HAP-1 (cell line): Measurements from ENCODE around the gene CACNA2D2.
A peak's percentile ranks its signal among the peaks of the same experiment; 100 is the strongest.

Source experiments
- DNase-seq, 2 experiments: peaks; one replicate each; pipeline ENCODE4 v3.0.0-alpha.2; 2016 to 2020; ENCODE audit warnings: low spot score in 2 of 2
- H3K27me3 ChIP-seq: fragments of 250-450 bp; sonication (Bioruptor Pico); 2 replicates; pipeline ENCODE4 v1.5.1; 2020; ENCODE audit warnings: low read depth, mild to moderate bottlenecking, moderate library complexity
- H3K36me3 ChIP-seq: fragments of 250-450 bp; sonication (Bioruptor Pico); replicated peaks from 2 replicates; pipeline ENCODE4 v1.5.1; 2020; ENCODE audit warnings: mild to moderate bottlenecking
- H3K4me1 ChIP-seq: fragments of 250-450 bp; sonication (Bioruptor Pico); 2 replicates; pipeline ENCODE4 v1.5.1; 2020; ENCODE audit warnings: mild to moderate bottlenecking
- H3K4me3 ChIP-seq: fragments of 250-450 bp; sonication (Bioruptor Pico); 2 replicates; pipeline ENCODE4 v1.5.1; 2020; ENCODE audit warnings: mild to moderate bottlenecking, moderate library complexity
- H3K9me3 ChIP-seq: fragments of 250-450 bp; sonication (Bioruptor Pico); 2 replicates; pipeline ENCODE4 v1.5.1; 2020; ENCODE audit warnings: mild to moderate bottlenecking, moderate library complexity
- in situ Hi-C: fragments of 300-500 bp; cut with MboI; formaldehyde crosslinking; loops from 3 replicates; pipeline ENCODE4 v1.14.3; 2020; ENCODE audit warnings: low sequenced_read_pairs, inconsistent platforms, mixed read lengths

The CACNA2D2 gene

GRCh38 chr3:50355829-50356552 lies 147.4 kb downstream of the CACNA2D2 start:
- Histone ChIP-seq H3K4me1 (peaks cover 23% of the 10 kb centered on the region), H3K27me3 (no peaks in the 10 kb centered on the region), H3K9me3 (no peaks in the 10 kb centered on the region), H3K36me3 (peaks cover 59% of the 10 kb centered on the region), H3K4me3 (peak overlapping the region; percentile 4; the same call in 1 of the 2 replicates)
- no peak for DNase-seq
- in situ Hi-C loops: loop anchor here (10.0 kb wide), 1 partner anchor 1029 kb away; the partner anchor contains the start of gene MANF

- H3K4me1 ChIP-seq: peaks cover 28% of the 10 kb centered on the region
- DNase-seq: no peak
- no peaks in the 10 kb centered on the region for H3K9me3 ChIP-seq
- in situ Hi-C loops: loop anchor here (10.0 kb wide), 1 partner anchor 1030 kb away; the partner anchor contains the start of gene MANF
- no peaks in the 10 kb centered on the region for H3K27me3 ChIP-seq
- H3K36me3 ChIP-seq: peaks cover 59% of the 10 kb centered on the region
- no peak overlapping the region for H3K4me3 ChIP-seq
Measured at GRCh38 chr3:50354850-50355249, 148.6 kb downstream of the CACNA2D2 start.

- H3K27me3 ChIP-seq: no peaks in the 10 kb centered on the region
- no peak overlapping the region for H3K4me3 ChIP-seq
- peaks cover 28% of the 10 kb centered on the region for H3K4me1 ChIP-seq
- no peak for DNase-seq
- in situ Hi-C loops: loop anchor here (10.0 kb wide), 1 partner anchor 1031 kb away; the partner anchor contains the start of gene MANF
- H3K9me3 ChIP-seq: no peaks in the 10 kb centered on the region
- peaks cover 59% of the 10 kb centered on the region for H3K36me3 ChIP-seq
Measured at GRCh38 chr3:50354186-50354764, 149.2 kb downstream of the CACNA2D2 start.

GRCh38 chr3:50353245-50354004 lies 150.0 kb downstream of the CACNA2D2 start:
- in situ Hi-C loops: loop anchor here (10.0 kb wide), 1 partner anchor 1031 kb away; the partner anchor contains the start of gene MANF
- Histone ChIP-seq H3K4me1 (peaks cover 28% of the 10 kb centered on the region), H3K4me3 (no peak overlapping the region), H3K27me3 (no peaks in the 10 kb centered on the region), H3K9me3 (no peaks in the 10 kb centered on the region), H3K36me3 (peaks cover 61% of the 10 kb centered on the region)
- DNase-seq: no peak

GRCh38 chr3:50352781-50353180 lies 150.7 kb downstream of the CACNA2D2 start:
- H3K27me3 ChIP-seq: no peaks in the 10 kb centered on the region
- H3K4me3 ChIP-seq: no peak overlapping the region
- H3K36me3 ChIP-seq: peaks cover 61% of the 10 kb centered on the region
- DNase-seq: peak in 1 of 2 experiments; percentile 22
- no peaks in the 10 kb centered on the region for H3K9me3 ChIP-seq
- in situ Hi-C loops: loop anchor here (10.0 kb wide), 1 partner anchor 1032 kb away; the partner anchor contains the start of gene MANF
- peaks cover 26% of the 10 kb centered on the region for H3K4me1 ChIP-seq

GRCh38 chr3:50351323-50351697 lies 152.1 kb downstream of the CACNA2D2 start:
- no peak for DNase-seq
- peaks cover 50% of the 10 kb centered on the region for H3K36me3 ChIP-seq
- H3K4me3 ChIP-seq: peak overlapping the region; percentile 90
- in situ Hi-C loops: loop anchor here (10.0 kb wide), 1 partner anchor 1033 kb away; the partner anchor contains the start of gene MANF
- H3K27me3 ChIP-seq: no peaks in the 10 kb centered on the region
- H3K4me1 ChIP-seq: peaks cover 12% of the 10 kb centered on the region
- no peaks in the 10 kb centered on the region for H3K9me3 ChIP-seq

GRCh38 chr3:50350527-50351322 lies 152.7 kb downstream of the CACNA2D2 start, which contains the start of the genes CYB561D2 and NPRL2:
Gene CYB561D2, plus strand, starts transcription at chr3:50350862. Its CDS starts 572 bp downstream, at chr3:50351434.
Gene NPRL2, minus strand, starts transcription at chr3:50350775. Its CDS starts 123 bp downstream, at chr3:50350652.
- peak within 1 kb of the TSS; percentile 90 for H3K4me3 ChIP-seq
- no peaks in the 10 kb centered on the region for H3K27me3 ChIP-seq
- in situ Hi-C loops: loop anchor here (10.0 kb wide), 1 partner anchor 1034 kb away; the partner anchor contains the start of gene MANF
- peaks cover 9% of the 10 kb centered on the region for H3K4me1 ChIP-seq
- H3K9me3 ChIP-seq: no peaks in the 10 kb centered on the region
- DNase-seq: peak; percentile 89 to 99
- H3K36me3 ChIP-seq: peaks cover 45% of the 10 kb centered on the region

GRCh38 chr3:50350213-50350526 lies 153.3 kb downstream of the CACNA2D2 start:
- no peaks in the 10 kb centered on the region for H3K27me3 ChIP-seq
- H3K9me3 ChIP-seq: no peaks in the 10 kb centered on the region
- no peak for DNase-seq
- H3K36me3 ChIP-seq: peaks cover 39% of the 10 kb centered on the region
- H3K4me3 ChIP-seq: peak overlapping the region; percentile 90
- in situ Hi-C loops: loop anchor here (10.0 kb wide), 1 partner anchor 1035 kb away; the partner anchor contains the start of gene MANF
- H3K4me1 ChIP-seq: peaks cover 9% of the 10 kb centered on the region

GRCh38 chr3:50347187-50347813 lies 156.1 kb downstream of the CACNA2D2 start:
- in situ Hi-C loops: loop anchor here (5.0 kb wide), 1 partner anchor 200 kb away; no protein-coding TSS in a partner anchor
- Histone ChIP-seq H3K4me1 (peaks cover 9% of the 10 kb centered on the region), H3K4me3 (no peak overlapping the region), H3K9me3 (no peaks in the 10 kb centered on the region), H3K36me3 (peaks cover 21% of the 10 kb centered on the region), H3K27me3 (no peaks in the 10 kb centered on the region)
- DNase-seq: peak; percentile 57 to 83

GRCh38 chr3:50345586-50346234 lies 157.7 kb downstream of the CACNA2D2 start, which contains the start of gene ZMYND10:
Gene ZMYND10, minus strand, starts transcription at chr3:50345732. Its CDS starts 153 bp downstream, at chr3:50345579.
- in situ Hi-C loops: loop anchor here (5.0 kb wide), 1 partner anchor 202 kb away; no protein-coding TSS in a partner anchor
- peaks cover 9% of the 10 kb centered on the region for H3K4me1 ChIP-seq
- no peaks in the 10 kb centered on the region for H3K9me3 ChIP-seq
- H3K27me3 ChIP-seq: no peaks in the 10 kb centered on the region
- peaks cover 18% of the 10 kb centered on the region for H3K36me3 ChIP-seq
- H3K4me3 ChIP-seq: no peak within 1 kb of the TSS
- DNase-seq: no peak

- peaks cover 3% of the 10 kb centered on the region for H3K4me1 ChIP-seq
- peaks cover 18% of the 10 kb centered on the region for H3K36me3 ChIP-seq
- H3K27me3 ChIP-seq: no peaks in the 10 kb centered on the region
- DNase-seq: peak in 1 of 2 experiments; percentile 7
- no peak overlapping the region for H3K4me3 ChIP-seq
- in situ Hi-C loops: loop anchor here (5.0 kb wide), 1 partner anchor 202 kb away; no protein-coding TSS in a partner anchor
- H3K9me3 ChIP-seq: no peaks in the 10 kb centered on the region
Measured at GRCh38 chr3:50345008-50345407, 158.4 kb downstream of the CACNA2D2 start.
